Small intestine (tissue), 7 donors: Measurements from ENCODE around the gene CFAP251. TPM values are rescaled to one million over a fixed set of nuclear protein-coding genes. Genes with fewer than 3 reads are reported as not detected.

Source experiments
- DNase-seq, 2 donors: peaks; one replicate each; pipeline versions ENCODE4 v3.0.0 to v3.0.0-alpha.2; 2013
- FAIRE-seq: peaks from 2 replicates; lab custom pipeline; 2012; peaks lifted over from hg19 to GRCh38; lab: Jason Lieb, UNC
- H3K27ac ChIP-seq, 3 donors: one replicate each; pipeline ENCODE4 v1.5.1; 2013; ENCODE audit warnings: low read length in 2 of 3, mild to moderate bottlenecking in 2 of 3, control low read depth in 1 of 3, inconsistent platforms in 1 of 3, low read depth in 1 of 3, moderate library complexity in 1 of 3
- H3K27me3 ChIP-seq, 3 donors: one replicate each; pipeline ENCODE4 v1.6.1; 2013; ENCODE audit warnings: low read length in 3 of 3, inconsistent platforms in 1 of 3; ENCODE audit not compliant: control insufficient read depth in 3 of 3, insufficient read depth in 3 of 3
- H3K36me3 ChIP-seq, 3 donors: one replicate each; pipeline ENCODE4 v1.6.1; 2013; ENCODE audit warnings: low read length in 3 of 3, inconsistent platforms in 1 of 3, low read depth in 1 of 3, mild to moderate bottlenecking in 1 of 3, moderate library complexity in 1 of 3; ENCODE audit not compliant: control insufficient read depth in 3 of 3, insufficient read depth in 2 of 3
- H3K4me1 ChIP-seq, 3 donors: one replicate each; pipeline ENCODE4 v1.6.1; 2013; ENCODE audit warnings: low read length in 2 of 3, inconsistent platforms in 1 of 3, low read depth in 1 of 3, mild to moderate bottlenecking in 1 of 3, moderate library complexity in 1 of 3; ENCODE audit not compliant: control insufficient read depth in 3 of 3, insufficient read depth in 2 of 3
- H3K4me3 ChIP-seq, 3 donors: one replicate each; pipeline ENCODE4 v1.5.1; 2013; ENCODE audit warnings: low read length in 3 of 3, control low read depth in 1 of 3, inconsistent platforms in 1 of 3, low read depth in 1 of 3, mild to moderate bottlenecking in 1 of 3, moderate library complexity in 1 of 3
- H3K9me3 ChIP-seq, 2 donors: one replicate each; pipeline ENCODE4 v1.6.1; 2013; ENCODE audit warnings: low read depth in 1 of 2, low read length in 1 of 2; ENCODE audit not compliant: control insufficient read depth in 2 of 2, insufficient read depth in 1 of 2
- WGBS, 3 donors: extraction: QIAGEN DNeasy Blood & Tissue Kit; methylation state at CpG; one replicate each; pipeline ENCODE4 v1.1.7; 2013; 5-methylcytosine and 5-hydroxymethylcytosine counted together
- polyA plus RNA-seq, 4 donors: library from polyadenylated mRNA; stranded (reverse) in 3 of 4; unstranded in 1 of 4; fragments of 200-250 nt in 3 of 4; fragments of 120-200 nt in 1 of 4; gene quantifications; one replicate each; pipeline versions ENCODE4 v1.2.1 to v1.2.3, GENCODE V29; 2013
- donor health status: healthy with polysubstance abuse.
- donor health status: control.
- donor health status: control.
- donor health status: Bipolar disorder and iron deficiency.
- donor health status: healthy.

Gene CFAP251
- polyA plus RNA-seq, 4 donors: 0.34 to 1.6 (median 0.67) TPM; not detected in 1

- no peaks in the 10 kb centered on the region for H3K27me3 ChIP-seq
- no peaks in the 10 kb centered on the region for H3K36me3 ChIP-seq
- 84 to 88% (median 88%) methylated on average over 4 of the region's 4 CpGs for WGBS, 3 donors
- FAIRE-seq (no peak), DNase-seq (no peak)
- H3K4me3 ChIP-seq: no peak overlapping the region
- no peaks in the 10 kb centered on the region for H3K9me3 ChIP-seq
- no peak overlapping the region for H3K27ac ChIP-seq
- H3K4me1 ChIP-seq: no peaks in the 10 kb centered on the region
Observed at GRCh38 chr12:121930862-121931261, 12.5 kb downstream of the CFAP251 start.

GRCh38 chr12:121932176-121932536 lies 13.8 kb downstream of the CFAP251 start:
- H3K4me1 ChIP-seq: no peaks in the 10 kb centered on the region
- no peak overlapping the region for H3K27ac ChIP-seq
- no peaks in the 10 kb centered on the region for H3K27me3 ChIP-seq
- no peaks in the 10 kb centered on the region for H3K36me3 ChIP-seq
- DNase-seq (no peak), FAIRE-seq (no peak)
- H3K9me3 ChIP-seq: no peaks in the 10 kb centered on the region
- 91 to 95% (median 91%) methylated on average over 3 of the region's 3 CpGs for WGBS, 3 donors
- no peak overlapping the region for H3K4me3 ChIP-seq

DNA sequence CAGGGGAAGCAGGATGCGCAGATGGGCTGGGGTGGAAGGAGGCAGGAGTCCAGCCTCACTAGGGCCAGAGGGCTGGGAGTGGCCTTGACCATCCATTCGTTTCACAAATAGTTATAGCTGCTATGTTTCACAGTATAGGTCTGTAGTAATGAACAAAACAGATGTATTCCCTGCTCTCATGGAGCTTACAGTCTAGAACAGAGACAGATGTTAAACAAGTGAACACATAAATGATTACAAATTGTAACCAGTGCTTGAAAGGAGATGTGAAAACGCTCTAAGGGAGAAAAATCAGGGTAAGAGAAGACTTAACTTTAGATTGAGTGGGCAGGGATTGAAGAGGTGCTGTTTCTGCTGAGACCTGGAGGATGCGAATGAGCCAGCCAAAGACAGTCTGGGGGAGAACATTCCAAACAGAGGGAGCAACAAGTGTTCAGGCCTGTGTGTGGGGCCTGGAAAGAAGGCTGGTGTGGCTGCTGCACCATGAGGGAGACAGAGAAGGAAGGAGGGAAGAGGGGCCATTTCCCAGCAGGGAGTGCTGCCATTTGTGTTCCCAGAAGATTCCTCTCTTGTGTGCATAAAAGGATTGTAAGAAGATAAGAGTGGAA lies 14.6 kb downstream of the CFAP251 start:
- 87 to 92% (median 88%) methylated on average over 4 of the region's 4 CpGs for WGBS, 3 donors
- no peaks in the 10 kb centered on the region for H3K36me3 ChIP-seq
- H3K27ac ChIP-seq: no peak overlapping the region
- DNase-seq (no peak), FAIRE-seq (no peak)
- H3K27me3 ChIP-seq: no peaks in the 10 kb centered on the region
- H3K4me3 ChIP-seq: no peak overlapping the region
- H3K9me3 ChIP-seq: no peaks in the 10 kb centered on the region
- H3K4me1 ChIP-seq: no peaks in the 10 kb centered on the region

GRCh38 chr12:121933522-121934308 lies 15.3 kb downstream of the CFAP251 start:
- H3K9me3 ChIP-seq: no peaks in the 10 kb centered on the region
- no peaks in the 10 kb centered on the region for H3K4me1 ChIP-seq
- H3K4me3 ChIP-seq: no peak overlapping the region
- no peaks in the 10 kb centered on the region for H3K27me3 ChIP-seq
- no peak for DNase-seq
- no peak for FAIRE-seq
- no peak overlapping the region for H3K27ac ChIP-seq
- no peaks in the 10 kb centered on the region for H3K36me3 ChIP-seq
- 87 to 91% (median 89%) methylated on average over 17 of the region's 17 CpGs for WGBS, 3 donors

DNA sequence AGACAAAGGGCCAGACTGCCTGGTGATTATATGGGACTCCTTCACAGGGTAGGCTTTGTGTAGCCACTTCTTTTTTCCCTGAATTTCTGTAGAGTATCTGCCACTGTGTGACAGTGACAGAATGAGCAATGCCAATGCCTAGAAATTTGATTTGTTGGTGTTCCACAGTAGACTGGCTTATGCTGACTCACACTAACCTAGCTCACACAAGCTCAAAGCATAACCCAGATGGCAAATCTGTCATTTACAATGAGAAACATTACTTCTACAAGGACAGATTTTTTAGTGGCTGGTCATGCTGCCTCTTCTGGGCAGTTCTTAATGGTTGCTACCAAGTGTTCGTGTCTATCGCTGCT lies 15.9 kb downstream of the CFAP251 start:
- FAIRE-seq (no peak), DNase-seq (no peak)
- WGBS, 3 donors: 95 to 98% (median 98%) methylated on average over 2 of the region's 2 CpGs
- no peak overlapping the region for H3K27ac ChIP-seq
- H3K9me3 ChIP-seq: no peaks in the 10 kb centered on the region
- H3K27me3 ChIP-seq: no peaks in the 10 kb centered on the region
- peaks cover 0 to 3% (median 0%) of the 10 kb centered on the region in 3 donors for H3K4me1 ChIP-seq
- H3K4me3 ChIP-seq: no peak overlapping the region
- no peaks in the 10 kb centered on the region for H3K36me3 ChIP-seq

GRCh38 chr12:121937654-121938053 lies 19.3 kb downstream of the CFAP251 start:
- no peak for DNase-seq
- no peaks in the 10 kb centered on the region for H3K9me3 ChIP-seq
- H3K4me3 ChIP-seq: no peak overlapping the region
- H3K27me3 ChIP-seq: no peaks in the 10 kb centered on the region
- WGBS, 3 donors: 92 to 95% (median 94%) methylated on average over 7 of the region's 7 CpGs
- H3K36me3 ChIP-seq: no peaks in the 10 kb centered on the region
- H3K27ac ChIP-seq: no peak overlapping the region
- peaks cover 0 to 4% (median 0%) of the 10 kb centered on the region in 3 donors for H3K4me1 ChIP-seq
- FAIRE-seq: no peak

- H3K27ac ChIP-seq: no peak overlapping the region
- H3K36me3 ChIP-seq: no peaks in the 10 kb centered on the region
- no peaks in the 10 kb centered on the region for H3K27me3 ChIP-seq
- DNase-seq (peak; percentile 59 to 67), FAIRE-seq (no peak)
- H3K4me1 ChIP-seq: peaks cover 0 to 4% (median 0%) of the 10 kb centered on the region in 3 donors
- no peak overlapping the region for H3K4me3 ChIP-seq
- WGBS, 3 donors: 18 to 36% (median 25%) methylated on average over 7 of the region's 7 CpGs
- H3K9me3 ChIP-seq: no peaks in the 10 kb centered on the region
Observed at GRCh38 chr12:121939186-121939585, 20.8 kb downstream of the CFAP251 start.

GRCh38 chr12:121939992-121940766 lies 21.8 kb downstream of the CFAP251 start:
- WGBS, 3 donors: 79 to 93% (median 86%) methylated on average over 4 of the region's 4 CpGs
- H3K4me3 ChIP-seq: no peak overlapping the region
- no peaks in the 10 kb centered on the region for H3K36me3 ChIP-seq
- no peaks in the 10 kb centered on the region for H3K9me3 ChIP-seq
- no peaks in the 10 kb centered on the region for H3K27me3 ChIP-seq
- FAIRE-seq (no peak), DNase-seq (no peak)
- no peak overlapping the region for H3K27ac ChIP-seq
- peaks cover 0 to 4% (median 0%) of the 10 kb centered on the region in 3 donors for H3K4me1 ChIP-seq
